ENCODE measurements around the gene CCNY.

Gene CCNY

DNA sequence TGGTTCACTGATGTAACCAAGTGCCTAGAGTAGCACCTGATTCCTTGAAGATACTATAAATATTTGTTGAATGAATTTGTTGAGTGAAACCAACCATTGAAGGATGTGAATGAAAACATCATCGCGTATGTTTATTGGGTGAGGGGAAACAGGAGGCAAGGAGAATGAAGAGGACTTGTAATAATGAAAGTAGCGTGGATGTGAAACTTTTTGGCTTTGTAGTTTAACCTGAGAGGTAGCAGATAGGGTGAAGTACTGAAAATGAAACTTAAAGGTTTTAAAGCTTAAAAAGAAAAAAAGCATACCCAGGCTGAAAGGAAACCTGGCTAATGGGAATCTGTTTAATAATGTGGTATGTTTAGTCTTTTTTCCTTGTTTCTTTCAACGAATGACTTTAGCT, 5.2 kb downstream of the CCNY start:
- peak; percentile 82 for DNase-seq (ENCODE audit: low read depth)
- TF ChIP-seq, protein P1, sequence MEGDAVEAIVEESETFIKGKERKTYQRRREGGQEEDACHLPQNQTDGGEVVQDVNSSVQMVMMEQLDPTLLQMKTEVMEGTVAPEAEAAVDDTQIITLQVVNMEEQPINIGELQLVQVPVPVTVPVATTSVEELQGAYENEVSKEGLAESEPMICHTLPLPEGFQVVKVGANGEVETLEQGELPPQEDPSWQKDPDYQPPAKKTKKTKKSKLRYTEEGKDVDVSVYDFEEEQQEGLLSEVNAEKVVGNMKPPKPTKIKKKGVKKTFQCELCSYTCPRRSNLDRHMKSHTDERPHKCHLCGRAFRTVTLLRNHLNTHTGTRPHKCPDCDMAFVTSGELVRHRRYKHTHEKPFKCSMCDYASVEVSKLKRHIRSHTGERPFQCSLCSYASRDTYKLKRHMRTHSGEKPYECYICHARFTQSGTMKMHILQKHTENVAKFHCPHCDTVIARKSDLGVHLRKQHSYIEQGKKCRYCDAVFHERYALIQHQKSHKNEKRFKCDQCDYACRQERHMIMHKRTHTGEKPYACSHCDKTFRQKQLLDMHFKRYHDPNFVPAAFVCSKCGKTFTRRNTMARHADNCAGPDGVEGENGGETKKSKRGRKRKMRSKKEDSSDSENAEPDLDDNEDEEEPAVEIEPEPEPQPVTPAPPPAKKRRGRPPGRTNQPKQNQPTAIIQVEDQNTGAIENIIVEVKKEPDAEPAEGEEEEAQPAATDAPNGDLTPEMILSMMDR (IDR thresholded peaks at IDR 0.05; ENCODE audit: low read depth, low read length, missing control alignments), result no peak
- peak overlapping the region; percentile 1; the same call in 1 of the 2 replicates for H3K4me3 ChIP-seq (ENCODE audit: low read depth, low read length)

DNA sequence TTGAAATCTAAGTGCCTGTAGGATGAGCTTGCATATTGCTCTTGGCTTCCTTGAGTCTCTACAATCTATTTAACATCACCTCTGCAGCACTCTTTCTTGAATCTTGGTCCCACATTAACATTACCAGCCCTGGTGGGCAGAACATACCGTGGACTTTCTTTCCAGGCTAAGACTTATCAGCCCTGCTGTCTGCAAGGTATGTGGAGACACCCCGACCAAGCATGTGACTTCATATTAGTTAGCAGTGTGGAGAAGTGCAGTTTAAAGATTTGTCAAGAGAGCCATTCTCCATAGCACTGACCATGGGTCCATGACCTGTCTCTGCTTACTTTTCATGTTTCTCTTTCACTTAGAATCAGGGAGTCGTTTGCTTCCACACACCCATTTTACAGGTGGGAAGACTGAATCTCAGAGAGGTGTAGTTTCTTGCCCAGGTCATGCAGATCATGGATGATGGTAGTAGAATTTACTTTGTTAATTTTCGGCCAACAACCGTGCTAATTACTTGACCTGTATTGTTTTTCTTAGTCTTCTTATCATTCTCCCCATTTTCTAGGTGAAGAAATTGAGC, 6.0 kb downstream of the CCNY start:
- no peak for DNase-seq (ENCODE audit: low read depth)
- TF ChIP-seq, protein P1 (IDR thresholded peaks at IDR 0.05; ENCODE audit: low read depth, low read length, missing control alignments), result no peak
- H3K4me3 ChIP-seq (ENCODE audit: low read depth, low read length), result no peak overlapping the region

DNA sequence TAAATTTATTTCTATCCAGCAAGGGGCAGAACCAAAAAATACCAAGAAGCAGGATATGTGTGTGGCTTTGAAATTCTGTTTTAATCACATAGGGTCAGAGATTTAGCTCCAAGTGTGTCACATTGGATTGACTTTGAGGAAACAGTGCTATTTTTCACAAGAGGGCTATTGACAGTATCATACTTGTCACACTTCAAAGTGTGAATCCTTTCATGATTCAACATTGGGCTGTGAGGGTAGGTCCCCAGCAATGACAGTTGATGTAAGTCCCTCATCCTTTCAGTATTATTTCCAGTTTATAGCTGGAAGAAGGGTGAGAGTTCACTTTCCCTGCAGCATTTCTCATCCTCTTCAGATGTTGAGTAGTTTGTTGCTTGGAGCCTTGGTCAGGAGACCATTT, 7.4 kb downstream of the CCNY start:
- DNase-seq (ENCODE audit: low read depth), result no peak
- H3K4me3 ChIP-seq (ENCODE audit: low read depth, low read length), result no peak overlapping the region
- TF ChIP-seq, protein P1 (IDR thresholded peaks at IDR 0.05; ENCODE audit: low read depth, low read length, missing control alignments), result no peak

DNA sequence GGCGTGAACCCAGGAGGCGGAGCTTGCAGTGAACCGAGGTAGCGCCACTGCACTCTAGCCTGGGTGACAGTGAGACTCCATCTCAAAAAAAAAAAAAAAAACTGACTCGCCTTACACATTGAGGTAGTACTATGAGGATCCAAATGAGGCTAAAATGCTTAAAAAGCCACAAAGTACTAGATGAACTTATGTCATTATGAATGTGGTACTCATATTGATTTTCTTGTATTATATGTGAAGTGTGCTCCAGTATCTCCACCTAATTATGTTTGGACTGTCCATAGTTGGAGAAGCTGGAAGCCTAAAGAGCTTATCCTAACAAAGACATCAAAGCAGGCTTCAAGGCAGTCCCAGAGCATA, 9.1 kb downstream of the CCNY start:
- no peak overlapping the region for H3K4me3 ChIP-seq (ENCODE audit: low read depth, low read length)
- no peak for DNase-seq (ENCODE audit: low read depth)
- TF ChIP-seq, protein P1 (IDR thresholded peaks at IDR 0.05; ENCODE audit: low read depth, low read length, missing control alignments), result no peak

DNA sequence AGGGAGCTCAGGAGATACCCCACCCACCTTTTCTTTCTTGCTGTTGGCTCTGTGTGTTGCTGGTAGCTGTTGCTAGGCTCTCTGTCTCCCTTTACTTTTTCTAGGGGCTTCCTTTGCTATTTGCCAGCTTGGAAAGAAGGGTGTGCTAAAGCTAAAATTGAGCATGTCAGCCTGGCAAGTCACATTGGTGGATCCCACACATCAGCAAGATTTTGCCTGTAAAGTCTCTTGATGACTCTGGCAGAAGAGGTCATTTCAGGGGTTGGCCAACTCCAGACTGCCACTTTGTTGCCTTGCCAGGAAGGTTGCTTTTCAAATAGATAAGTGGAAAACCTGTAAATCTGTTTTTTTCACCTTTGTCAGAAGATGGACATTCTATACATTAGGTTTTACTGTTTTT, 9.9 kb downstream of the CCNY start:
- TF ChIP-seq, protein P1 (IDR thresholded peaks at IDR 0.05; ENCODE audit: low read depth, low read length, missing control alignments), result no peak
- H3K4me3 ChIP-seq (ENCODE audit: low read depth, low read length), result no peak overlapping the region
- DNase-seq (ENCODE audit: low read depth), result no peak

DNA sequence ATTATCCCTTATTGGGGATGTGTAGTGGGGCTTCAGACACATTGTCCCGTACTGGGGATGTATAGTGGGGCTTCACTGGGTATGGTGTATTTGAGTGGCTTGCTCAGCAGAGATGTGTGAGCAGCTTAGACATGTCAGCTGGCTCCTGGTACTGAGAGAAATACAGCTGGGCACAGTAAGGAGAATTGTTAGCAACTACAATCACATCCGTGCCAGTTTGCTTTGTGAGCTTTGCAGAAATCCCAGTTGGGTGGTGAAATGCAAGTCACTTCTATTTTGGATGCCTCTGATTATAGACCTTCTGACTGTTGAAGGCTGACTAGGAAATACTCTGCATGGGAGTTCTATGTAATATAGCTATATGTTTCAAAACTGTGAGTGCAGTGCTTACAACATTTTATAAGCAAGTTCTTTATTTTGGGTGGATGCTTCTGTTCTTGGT, 10.8 kb downstream of the CCNY start:
- no peak for DNase-seq (ENCODE audit: low read depth)
- no peak overlapping the region for H3K4me3 ChIP-seq (ENCODE audit: low read depth, low read length)
- TF ChIP-seq, protein P1 (IDR thresholded peaks at IDR 0.05; ENCODE audit: low read depth, low read length, missing control alignments), result no peak

DNA sequence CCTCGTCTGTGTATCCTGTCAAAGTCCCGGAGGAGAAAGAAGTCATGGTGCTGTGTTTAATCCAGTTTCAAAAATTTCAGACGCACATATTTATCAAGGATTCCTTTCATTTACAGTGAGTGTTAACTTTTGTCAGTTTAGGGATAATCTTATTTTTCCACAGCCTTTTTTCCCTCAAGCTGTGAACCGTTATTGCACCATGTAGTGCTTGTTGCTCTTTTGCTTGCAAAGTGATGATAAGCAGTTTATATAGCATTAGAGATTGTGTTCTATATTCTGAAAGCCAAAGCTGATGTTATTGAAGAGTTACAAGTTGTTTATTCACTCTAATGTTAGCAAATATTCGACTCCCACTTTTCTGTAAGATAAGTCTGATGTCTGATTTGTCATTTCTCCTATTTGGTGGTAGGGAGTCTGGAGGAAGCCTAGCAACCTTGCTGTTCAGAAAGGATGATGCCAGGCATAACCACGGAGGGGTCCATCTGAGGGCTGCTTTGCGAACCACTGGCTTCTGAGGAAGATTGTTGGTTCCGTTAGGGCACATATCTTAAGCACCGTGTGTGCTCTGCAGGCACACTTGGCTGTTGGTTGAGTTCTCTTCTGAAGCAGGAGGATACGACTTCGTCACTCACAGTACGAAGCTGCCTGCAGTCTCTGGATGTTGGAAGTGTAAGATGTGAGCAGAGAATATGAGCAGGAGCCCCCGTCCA, 11.7 kb downstream of the CCNY start:
- no peak overlapping the region for H3K4me3 ChIP-seq (ENCODE audit: low read depth, low read length)
- no peak for DNase-seq (ENCODE audit: low read depth)
- TF ChIP-seq, protein P1 (IDR thresholded peaks at IDR 0.05; ENCODE audit: low read depth, low read length, missing control alignments), result no peak

Data from GM12864 (cell line).